IPS-11a (cell line): ENCODE measurements around the gene NRAP.

Experiments used
- H3K4me3 ChIP-seq: one replicate; pipeline ENCODE4 v1.5.1; 2013; ENCODE audit warnings: low read depth, low read length, control low read depth

The NRAP gene

GRCh38 chr10:113540845-113541548, 122.8 kb downstream of the NRAP start:
- H3K4me3 ChIP-seq = no peak overlapping the region

- no peak overlapping the region for H3K4me3 ChIP-seq
Observed at GRCh38 chr10:113539789-113540188, 124.1 kb downstream of the NRAP start.
